H7 (cell line): Measurements from ENCODE around the gene SMO. TPM values are rescaled to one million over a fixed set of nuclear protein-coding genes. Genes with fewer than 3 reads are reported as not detected.
"Not testable (repeated sequence)": the region's sequence is repeated elsewhere in the genome, so short reads cannot be mapped to it uniquely, and the experiment has no call there.

Experiments
- DNase-seq: peaks from one replicate; pipeline ENCODE4 v3.0.0; 2012
- H3K27me3 ChIP-seq: 2 replicates; pipeline ENCODE4 v1.6.0; 2011; ENCODE audit warnings: mild to moderate bottlenecking, low read length; ENCODE audit not compliant: control insufficient read depth, insufficient read depth
- H3K36me3 ChIP-seq: replicated peaks from 2 replicates; pipeline ENCODE4 v1.5.1; 2011; ENCODE audit warnings: low read length; ENCODE audit not compliant: control insufficient read depth, insufficient read depth
- H3K4me3 ChIP-seq: 2 replicates; pipeline ENCODE4 v1.5.1; 2011; ENCODE audit warnings: low read depth, mild to moderate bottlenecking, control low read depth, low read length, moderate library complexity; ENCODE audit not compliant: insufficient read depth
- total RNA-seq: library from RNA; depleted of rRNA; stranded (reverse); fragments of >200 nt; shearing (Covaris generic); gene quantifications from 2 replicates; pipeline ENCODE4 v1.2.3, GENCODE V29; 2014

SMO gene
- total RNA-seq, 1 experiment from 2014 or later: 44.9 TPM

DNA sequence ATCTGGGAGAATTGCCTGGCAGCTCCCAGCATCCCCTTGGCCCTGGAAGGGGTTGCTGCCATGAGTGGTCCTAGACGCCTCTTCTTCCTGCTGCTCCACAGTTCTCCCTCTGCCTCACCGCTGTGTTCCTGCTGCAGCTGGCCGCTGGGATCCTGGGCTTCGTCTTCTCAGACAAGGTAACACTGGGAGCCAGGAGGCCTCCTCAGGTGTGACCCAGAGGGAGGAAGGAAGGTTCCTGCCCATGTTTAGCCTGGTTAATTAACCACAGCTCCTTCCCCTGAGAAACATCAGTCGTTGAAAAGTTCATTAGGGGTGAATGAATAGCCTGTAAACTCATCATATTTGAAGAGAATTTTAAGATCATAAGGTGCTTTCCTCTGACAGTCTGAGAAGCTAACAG, 25.7 kb upstream of the SMO start:
- DNase-seq: no peak
- H3K4me3 ChIP-seq: no peak overlapping the region
- H3K27me3 ChIP-seq: no peaks in the 10 kb centered on the region
- peaks cover 3% of the 10 kb centered on the region; the same call in 1 of the 2 replicates for H3K36me3 ChIP-seq

DNA sequence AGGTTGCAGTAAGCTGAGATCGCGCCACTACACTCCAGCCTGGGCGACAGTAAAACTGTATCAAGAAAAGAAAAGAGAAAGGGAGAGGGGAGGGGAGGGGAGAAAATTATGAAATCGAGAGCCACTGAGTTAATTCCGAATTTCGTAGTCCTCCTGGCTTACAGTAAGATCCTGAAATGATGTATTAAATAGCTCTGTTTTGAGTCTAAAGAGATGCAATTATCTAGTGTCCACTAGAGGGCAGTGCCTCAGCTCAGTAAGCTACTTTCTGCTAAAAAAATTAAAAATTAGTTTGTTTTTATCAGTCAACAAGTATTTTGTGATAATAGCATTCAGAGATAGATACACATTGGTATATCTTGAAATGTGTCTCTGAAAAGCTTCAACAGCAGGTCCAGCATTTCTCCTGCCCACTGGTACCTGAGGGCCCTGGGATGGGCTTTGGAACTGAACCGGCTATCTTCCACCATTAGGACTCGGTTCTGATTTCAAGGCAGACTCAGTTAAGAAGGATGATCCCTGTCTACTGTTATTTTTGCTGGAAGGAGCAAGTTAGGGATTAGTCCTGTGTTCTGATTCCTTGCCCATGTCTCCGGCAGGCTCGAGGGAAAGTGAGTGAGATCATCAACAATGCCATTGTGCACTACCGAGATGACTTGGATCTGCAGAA, 24.4 kb upstream of the SMO start:
- peaks cover 3% of the 10 kb centered on the region; the same call in 1 of the 2 replicates for H3K36me3 ChIP-seq
- peak; percentile 67 for DNase-seq
- H3K27me3 ChIP-seq: no peaks in the 10 kb centered on the region
- no peak overlapping the region for H3K4me3 ChIP-seq

DNA sequence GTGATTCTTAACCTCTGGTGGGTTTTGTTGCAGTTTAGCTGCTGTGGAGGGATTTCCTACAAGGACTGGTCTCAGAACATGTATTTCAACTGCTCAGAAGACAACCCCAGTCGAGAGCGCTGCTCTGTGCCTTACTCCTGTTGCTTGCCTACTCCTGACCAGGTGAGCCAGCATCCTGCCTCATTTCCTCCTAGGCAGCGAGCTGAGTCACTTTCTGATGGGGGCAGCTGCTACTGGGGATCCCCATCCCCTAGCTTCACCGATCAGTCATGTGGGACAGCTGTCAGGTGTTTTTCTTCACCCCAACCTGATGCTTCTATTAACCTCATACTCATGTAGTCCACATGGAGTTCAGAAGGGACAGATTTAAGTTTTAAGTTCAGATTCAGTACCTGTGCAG, 21.7 kb upstream of the SMO start:
- DNase-seq: no peak
- no peaks in the 10 kb centered on the region for H3K27me3 ChIP-seq
- H3K4me3 ChIP-seq: no peak overlapping the region
- peaks cover 3% of the 10 kb centered on the region; the same call in 1 of the 2 replicates for H3K36me3 ChIP-seq

DNA sequence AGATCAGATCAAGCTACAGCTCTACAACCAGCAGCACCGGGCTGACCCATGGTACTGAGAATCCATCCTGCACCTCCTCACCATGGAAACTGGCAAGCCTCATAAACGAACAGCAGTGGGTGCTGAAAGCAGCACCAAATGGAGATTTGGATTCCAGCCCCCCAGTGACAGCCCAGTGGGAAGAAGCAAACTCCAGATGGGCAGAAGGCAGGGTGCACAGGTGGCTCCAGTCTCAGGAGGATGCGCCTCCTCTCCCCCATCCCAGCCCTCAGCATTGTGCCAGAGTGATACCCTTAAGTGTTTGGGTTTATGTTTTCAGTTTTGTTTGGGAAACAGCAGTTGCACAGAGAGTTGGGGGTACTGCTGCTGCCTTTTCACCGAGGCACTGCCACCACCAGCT, 20.6 kb upstream of the SMO start:
- peaks cover 3% of the 10 kb centered on the region; the same call in 1 of the 2 replicates for H3K36me3 ChIP-seq
- no peaks in the 10 kb centered on the region for H3K27me3 ChIP-seq
- DNase-seq: no peak
- no peak overlapping the region for H3K4me3 ChIP-seq

DNA sequence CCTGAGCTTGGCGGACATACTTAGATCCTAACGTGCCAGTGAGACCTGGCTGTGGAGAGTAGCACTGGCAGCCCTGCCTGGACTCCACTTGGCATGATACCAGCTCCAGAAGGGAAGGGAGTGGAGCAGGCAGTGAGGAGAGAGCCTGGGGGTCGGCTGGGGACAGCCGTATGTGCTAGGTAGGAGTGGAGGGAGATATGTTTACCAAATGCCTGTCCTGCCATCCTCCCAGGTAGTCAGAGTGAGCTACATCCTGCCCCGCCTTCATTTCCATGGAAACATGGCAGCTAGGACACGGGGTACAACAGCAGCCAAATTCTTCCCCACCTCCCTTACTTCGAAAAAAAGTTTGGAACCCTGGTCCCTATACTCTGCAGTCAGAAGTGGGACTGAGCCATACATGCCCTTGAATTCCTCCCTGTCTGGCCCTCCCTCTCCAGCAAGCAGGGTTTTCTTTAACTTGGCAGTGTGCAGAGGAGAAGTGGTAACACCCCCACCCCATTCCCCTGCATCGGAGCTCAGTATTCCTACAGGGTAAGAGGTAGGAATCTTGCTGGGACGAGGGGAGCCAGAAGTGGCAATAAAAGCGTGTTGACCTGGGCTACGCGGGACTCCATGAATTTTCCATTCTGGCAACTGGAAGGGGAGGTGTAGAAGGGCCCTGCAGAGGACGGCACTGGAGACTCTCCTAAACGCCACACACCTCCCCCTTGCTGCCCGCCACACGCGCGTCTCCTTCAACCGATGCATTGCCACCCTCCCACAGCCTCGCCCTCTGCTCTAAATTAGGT, 20.0 kb upstream of the SMO start:
- peak; percentile 70 for DNase-seq
- Histone ChIP-seq H3K4me3 (peak overlapping the region; percentile 60), H3K27me3 (no peaks in the 10 kb centered on the region), H3K36me3 (peaks cover 3% of the 10 kb centered on the region; the same call in 1 of the 2 replicates)

DNA sequence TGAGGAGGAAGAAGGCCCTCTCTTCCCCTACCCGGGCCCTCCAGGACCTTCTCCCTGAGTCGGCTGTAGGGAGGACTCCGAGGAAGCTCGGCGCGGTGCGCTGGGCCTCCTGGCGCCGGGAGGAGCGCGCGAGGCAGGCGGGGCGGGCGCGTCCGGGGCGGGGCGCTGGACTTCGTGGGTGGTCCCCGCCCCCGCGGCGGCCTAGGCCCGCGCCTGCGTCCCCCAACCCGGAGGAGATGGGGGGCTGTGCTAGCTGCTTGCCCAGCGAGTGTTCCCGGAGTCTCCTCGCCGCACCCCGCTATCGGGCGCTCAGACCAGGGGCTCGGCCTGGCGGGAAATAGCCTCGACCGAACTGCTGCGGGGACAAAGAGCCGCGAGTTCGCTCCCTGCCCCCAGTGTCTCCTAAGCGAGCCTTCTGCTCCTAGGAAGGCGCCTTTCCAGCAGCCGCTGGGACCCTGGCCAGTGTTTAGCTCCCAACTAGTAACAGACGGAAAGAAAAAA, 19.2 kb upstream of the SMO start:
- peak; percentile 95 for DNase-seq
- Histone ChIP-seq H3K36me3 (peaks cover 3% of the 10 kb centered on the region; the same call in 1 of the 2 replicates), H3K27me3 (no peaks in the 10 kb centered on the region), H3K4me3 (peak overlapping the region; percentile 60)

DNA sequence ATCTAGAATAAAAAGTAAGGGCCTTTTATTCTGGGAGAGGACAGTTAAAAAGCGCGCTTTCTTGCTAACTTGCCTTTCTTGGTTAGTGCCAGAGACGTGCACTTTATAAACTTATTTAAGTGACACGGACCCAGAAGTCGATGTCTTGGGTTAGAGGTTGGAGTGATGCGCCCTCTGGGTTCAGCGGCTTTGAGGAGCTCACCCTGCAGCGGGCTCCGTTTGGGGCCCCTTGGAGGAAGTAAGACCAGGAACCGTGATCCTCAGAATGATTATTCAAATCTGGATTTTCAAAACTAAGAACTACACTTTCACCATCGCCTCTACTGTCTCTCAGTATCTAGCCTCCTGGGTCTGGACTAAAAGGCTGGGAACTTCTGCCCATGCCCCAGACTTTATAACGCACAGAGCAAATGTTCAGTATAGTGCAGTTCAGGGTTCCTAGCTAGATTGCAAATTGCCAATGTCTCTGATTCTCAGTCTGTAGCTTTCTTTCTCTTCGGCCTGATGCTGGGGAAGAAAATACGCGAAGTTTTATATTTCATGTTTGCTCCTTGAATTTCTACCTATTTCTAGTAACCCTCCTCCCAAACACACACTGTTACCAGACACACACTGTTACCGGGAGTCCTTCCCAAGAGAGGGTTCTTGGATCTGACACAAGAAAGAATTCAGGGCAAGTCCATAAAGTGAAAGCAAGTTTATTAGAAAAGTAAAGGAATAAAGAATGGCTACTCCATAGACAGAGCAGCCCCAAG, 18.6 kb upstream of the SMO start:
- no peaks in the 10 kb centered on the region for H3K27me3 ChIP-seq
- 0 out of 2 replicates have a peak, but pooled peaks cover 2% of the 10 kb centered on the region for H3K36me3 ChIP-seq
- H3K4me3 ChIP-seq: peak overlapping the region; percentile 60
- peak; percentile 58 for DNase-seq

DNA sequence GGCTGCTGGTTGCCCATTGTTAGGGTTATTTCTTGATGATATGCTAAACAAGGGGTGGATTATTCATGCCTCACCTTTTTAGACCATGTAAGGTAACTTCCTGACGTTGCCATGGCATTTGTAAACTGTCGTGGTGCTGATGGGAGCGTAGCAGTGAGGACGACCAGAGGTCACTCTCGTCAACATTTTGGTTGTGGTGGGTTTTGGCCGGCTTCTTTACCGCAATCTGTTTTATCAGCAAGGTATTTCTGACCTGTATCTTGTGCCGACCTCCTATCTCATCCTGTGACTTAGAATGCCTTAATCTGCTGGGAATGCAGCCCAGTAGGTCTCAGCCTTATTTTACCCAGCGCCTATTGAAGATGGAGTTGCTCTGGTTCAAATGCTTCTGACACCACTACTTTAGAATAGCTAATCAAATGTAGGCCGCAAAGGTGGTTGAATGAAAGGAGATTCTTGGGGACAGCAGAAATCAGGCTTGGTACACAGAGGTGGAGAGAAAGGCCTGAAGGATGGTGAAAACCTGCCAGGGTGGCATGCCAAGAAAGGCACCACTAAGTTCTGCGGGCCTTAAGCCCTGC, 17.9 kb upstream of the SMO start:
- no peak overlapping the region for H3K4me3 ChIP-seq
- 0 out of 2 replicates have a peak, but pooled peaks cover 2% of the 10 kb centered on the region for H3K36me3 ChIP-seq
- no peak for DNase-seq
- H3K27me3 ChIP-seq: no peaks in the 10 kb centered on the region

DNA sequence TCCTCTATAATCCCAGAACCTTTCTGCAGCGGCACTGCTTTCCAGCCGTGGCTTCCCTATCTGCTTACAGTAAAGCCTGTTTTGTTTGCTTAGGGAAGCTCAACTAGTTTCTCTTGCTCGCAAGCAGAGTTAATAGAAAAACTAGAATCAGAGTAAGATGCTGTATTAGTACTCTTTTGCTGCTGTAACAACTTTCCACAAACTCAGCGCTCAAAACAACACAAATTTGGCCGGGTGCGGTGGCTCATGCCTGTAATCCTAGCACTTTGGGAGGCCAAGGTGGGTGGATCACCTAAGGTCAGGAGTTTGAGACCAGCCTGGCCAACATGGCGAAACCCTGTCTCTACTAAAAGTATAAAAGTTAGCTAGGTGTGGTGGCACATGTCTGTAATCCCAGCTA, 14.6 kb upstream of the SMO start:
- H3K27me3 ChIP-seq, H3K4me3 ChIP-seq, H3K36me3 ChIP-seq, DNase-seq: not testable (repeated sequence)

DNA sequence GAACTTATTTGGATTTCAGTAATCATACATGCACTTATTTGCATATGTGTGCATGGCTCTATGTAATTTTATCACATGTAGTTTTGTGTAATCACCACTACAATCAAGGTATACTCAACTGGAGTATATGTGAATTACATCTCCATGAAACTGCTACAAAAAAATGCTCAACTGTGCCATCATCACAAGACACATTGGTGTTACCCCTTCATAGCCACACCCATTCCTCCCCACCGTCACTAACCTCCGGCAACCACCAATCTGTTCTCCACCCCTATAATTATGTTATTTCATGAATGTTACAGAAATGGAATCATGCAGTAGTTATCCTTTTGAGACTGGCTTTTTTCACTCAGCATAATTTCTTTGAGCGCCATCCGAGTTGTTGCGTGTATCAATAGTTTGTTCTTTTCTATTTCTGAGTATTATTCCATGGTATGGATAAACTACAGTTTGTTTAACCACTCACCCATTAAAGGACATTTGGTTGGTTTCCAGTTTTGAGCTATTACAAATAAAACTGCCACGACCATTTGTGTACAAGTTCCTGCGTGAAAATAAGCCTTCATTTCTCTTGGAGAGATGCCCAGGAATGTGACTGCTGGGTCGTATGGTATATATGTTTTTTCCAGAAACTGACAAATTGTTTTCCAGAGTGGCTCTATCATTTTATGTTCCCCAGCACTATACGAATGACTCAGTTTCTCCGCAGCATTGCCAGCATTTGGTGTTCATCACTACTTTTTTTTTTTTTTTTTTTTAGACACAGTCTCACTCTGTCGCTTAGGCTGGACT, 11.3 kb upstream of the SMO start:
- H3K4me3 ChIP-seq: no peak overlapping the region
- no peaks in the 10 kb centered on the region for H3K36me3 ChIP-seq
- no peaks in the 10 kb centered on the region for H3K27me3 ChIP-seq
- no peak for DNase-seq

DNA sequence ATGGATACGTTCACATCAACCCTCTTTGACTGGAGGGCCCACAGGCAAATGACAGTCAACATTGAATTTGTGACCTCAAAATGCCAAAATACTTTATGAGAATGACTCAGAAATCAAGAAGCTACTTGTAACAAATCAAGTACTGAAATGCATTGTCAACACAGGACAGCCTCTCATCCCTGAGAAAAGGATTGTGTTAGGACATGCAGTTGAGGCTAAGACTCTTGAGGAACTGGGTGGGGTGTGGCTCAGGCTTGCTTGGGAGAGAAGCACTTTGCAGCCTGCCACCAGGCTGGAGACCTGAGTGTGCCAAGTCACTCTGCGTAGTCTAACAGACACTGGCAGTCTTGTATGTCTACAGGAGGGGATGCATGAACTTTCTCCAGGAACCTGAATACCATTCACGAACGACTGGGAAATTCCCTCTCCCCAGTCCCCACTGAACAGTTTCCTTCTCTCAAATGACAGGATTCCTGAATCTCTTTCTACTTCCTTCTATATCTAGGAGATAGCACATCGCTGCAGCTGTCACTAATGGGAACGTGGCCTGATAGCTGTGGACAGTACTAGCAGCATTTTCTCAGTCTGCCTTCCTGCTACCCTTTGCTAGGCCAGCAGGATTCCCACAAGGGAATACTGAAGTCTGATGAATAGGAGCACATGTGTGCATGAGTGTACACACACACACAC, 3.3 kb upstream of the SMO start:
- Histone ChIP-seq H3K27me3 (peaks cover 15% of the 10 kb centered on the region), H3K36me3 (no peaks in the 10 kb centered on the region), H3K4me3 (no peak overlapping the region)
- peak; percentile 12 for DNase-seq

DNA sequence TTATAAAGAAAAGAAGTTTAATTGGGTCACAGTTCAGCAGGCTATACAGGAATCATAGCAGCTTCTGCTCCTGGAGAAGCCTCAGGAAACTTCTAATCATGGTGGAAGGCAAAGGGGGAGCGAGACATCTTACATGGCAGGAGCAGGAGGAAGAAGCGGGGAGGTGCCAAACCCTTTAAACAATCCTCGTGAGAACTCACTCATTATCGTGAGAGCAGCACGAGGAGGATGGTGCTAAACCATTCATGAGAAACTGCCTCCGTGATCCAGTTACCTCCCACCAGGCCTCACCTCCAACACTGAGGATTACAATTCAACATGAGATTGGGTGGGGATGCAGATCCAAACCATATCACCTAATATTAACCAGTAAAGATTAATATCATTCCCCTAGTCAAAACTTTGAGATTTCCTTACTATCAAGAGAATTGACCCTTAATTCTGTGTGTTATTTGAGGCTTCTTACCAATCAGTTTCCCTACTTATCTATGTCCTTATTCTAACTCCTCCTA, 1.6 kb upstream of the SMO start:
- no peak for DNase-seq

More for the DNA sequence above, 1.6 kb upstream of the SMO start:
- H3K36me3 ChIP-seq: no peaks in the 10 kb centered on the region
- peaks cover 16% of the 10 kb centered on the region for H3K27me3 ChIP-seq
- no peak overlapping the region for H3K4me3 ChIP-seq
